ENCODE measurements around the gene KDR.

KDR gene

GRCh38 chr4:55125087-55125721, at the start of gene KDR:
Gene KDR (minus strand): TSS chr4:55125595. CDS start chr4:55125293, 302 bp downstream.
- DNase-seq (ENCODE audit: low spot score), result no peak

- no peak for DNase-seq (ENCODE audit: low spot score)
Observed at GRCh38 chr4:55173580-55173979, 48.2 kb upstream of the KDR start.

GRCh38 chr4:55172694-55173287, 47.4 kb upstream of the KDR start:
- DNase-seq (ENCODE audit: low spot score), result no peak

GRCh38 chr4:55170462-55170861, 45.1 kb upstream of the KDR start:
- no peak for DNase-seq (ENCODE audit: low spot score)

GRCh38 chr4:55169352-55169961, 44.1 kb upstream of the KDR start:
- no peak for DNase-seq (ENCODE audit: low spot score)

GRCh38 chr4:55162396-55162795, 37.0 kb upstream of the KDR start:
- no peak for DNase-seq (ENCODE audit: low spot score)

- no peak for DNase-seq (ENCODE audit: low spot score)
Observed at GRCh38 chr4:55161739-55162138, 36.3 kb upstream of the KDR start.

GRCh38 chr4:55159851-55160250, 34.5 kb upstream of the KDR start:
- DNase-seq (ENCODE audit: low spot score), result no peak

- DNase-seq (ENCODE audit: low spot score), result no peak
Observed at GRCh38 chr4:55158957-55159356, 33.6 kb upstream of the KDR start.

- no peak for DNase-seq (ENCODE audit: low spot score)
Observed at GRCh38 chr4:55157559-55158277, 32.3 kb upstream of the KDR start.

- no peak for DNase-seq (ENCODE audit: low spot score)
Observed at GRCh38 chr4:55154933-55155332, 29.5 kb upstream of the KDR start.

GRCh38 chr4:55154290-55154880, 29.0 kb upstream of the KDR start:
- DNase-seq (ENCODE audit: low spot score), result no peak

GRCh38 chr4:55143858-55144257, 18.5 kb upstream of the KDR start:
- no peak for DNase-seq (ENCODE audit: low spot score)

GRCh38 chr4:55138367-55138766, 13.0 kb upstream of the KDR start:
- no peak for DNase-seq (ENCODE audit: low spot score)

GRCh38 chr4:55136634-55137033, 11.2 kb upstream of the KDR start:
- DNase-seq (ENCODE audit: low spot score), result no peak

GRCh38 chr4:55133951-55134350, 8.6 kb upstream of the KDR start:
- no peak for DNase-seq (ENCODE audit: low spot score)

- DNase-seq (ENCODE audit: low spot score), result no peak
Observed at GRCh38 chr4:55132775-55133174, 7.4 kb upstream of the KDR start.

- DNase-seq (ENCODE audit: low spot score), result no peak
Observed at GRCh38 chr4:55127521-55127920, 2.1 kb upstream of the KDR start.

- no peak for DNase-seq (ENCODE audit: low spot score)
Observed at GRCh38 chr4:55127053-55127452, 1.7 kb upstream of the KDR start.

- peak; percentile 6 for DNase-seq (ENCODE audit: low spot score)
Observed at GRCh38 chr4:55125763-55126541, 557 bp upstream of the KDR start.

GRCh38 chr4:55124322-55125076, 896 bp downstream of the KDR start:
- no peak for DNase-seq (ENCODE audit: low spot score)
